Stimulated activated CD4-positive, alpha-beta T cell treated with anti-CD3 and anti-CD28 coated beads, Interleukin-4, amount 100 ng/mL, for 1 hour (primary cell): Measurements from ENCODE around the gene SLC39A8.

Experiments used
- DNase-seq: peaks from one replicate; pipeline ENCODE4 v3.0.0-alpha.2; 2020

Gene SLC39A8

DNA sequence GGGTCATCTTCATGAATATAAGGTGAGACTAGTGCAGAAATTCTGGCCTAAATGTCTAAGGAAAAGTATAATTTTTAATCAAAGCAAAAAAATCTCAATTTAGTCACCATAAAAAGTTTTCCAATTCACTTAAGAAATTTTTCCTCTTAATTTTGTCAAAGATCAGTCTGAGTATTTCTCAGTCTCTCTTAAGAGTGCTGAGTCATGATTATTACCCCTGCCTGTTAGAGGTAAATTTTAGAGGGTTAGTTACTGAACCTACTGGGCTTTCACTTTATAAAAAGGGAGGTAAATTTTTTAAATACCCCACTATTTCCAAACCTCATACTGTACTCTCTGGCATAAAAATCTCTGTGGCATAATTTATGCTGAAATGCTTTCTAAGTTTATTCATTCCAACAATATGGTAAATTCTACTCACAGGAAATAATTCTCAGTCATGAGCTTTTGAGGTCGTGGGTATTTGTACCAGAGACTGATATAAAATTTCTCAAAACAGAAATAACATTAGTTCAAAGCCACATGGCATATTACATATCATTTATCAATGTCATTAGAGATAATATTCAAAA lies 122.4 kb downstream of the SLC39A8 start:
- DNase-seq: no peak

DNA sequence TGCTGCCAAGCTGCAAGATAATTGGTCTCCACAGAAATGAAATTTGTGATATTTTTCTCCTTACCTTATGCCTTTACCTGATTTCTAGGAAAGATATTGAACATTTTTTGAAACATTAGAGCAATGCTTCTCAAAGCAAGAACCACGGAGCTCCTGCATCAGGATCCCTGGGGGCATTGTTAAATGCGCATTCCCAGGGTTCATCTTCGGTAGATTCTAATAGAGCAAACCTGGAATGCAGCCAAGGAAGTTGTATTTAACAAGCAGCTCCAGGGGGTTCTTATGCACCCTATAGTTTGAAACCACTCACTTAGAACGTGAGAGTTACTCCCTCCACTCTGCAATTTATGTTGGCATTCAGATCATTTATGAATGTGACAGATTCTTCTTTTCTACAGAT lies 126.2 kb downstream of the SLC39A8 start:
- no peak for DNase-seq

DNA sequence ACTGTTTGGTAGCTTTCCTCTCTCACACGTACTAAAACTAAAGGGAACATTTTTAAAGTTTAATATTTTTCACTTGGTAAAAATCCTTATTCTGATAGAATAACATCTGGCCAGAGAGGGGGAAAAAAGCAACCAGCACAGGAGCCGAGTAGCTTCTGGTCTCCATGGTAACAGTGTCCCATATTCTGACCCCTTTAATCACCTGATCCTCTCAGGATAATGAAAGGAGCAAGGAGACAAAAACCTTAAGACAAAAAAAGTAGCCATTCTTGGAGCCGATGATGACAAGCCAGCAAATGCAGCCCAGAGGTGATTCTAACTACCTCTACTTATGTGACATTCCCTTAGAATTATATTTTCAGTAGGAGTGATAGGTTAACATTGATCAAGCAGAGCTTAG lies 126.6 kb downstream of the SLC39A8 start:
- no peak for DNase-seq

GRCh38 chr4:102217775-102218355 lies 127.4 kb downstream of the SLC39A8 start:
- DNase-seq: no peak

GRCh38 chr4:102217345-102217744 lies 127.9 kb downstream of the SLC39A8 start:
- DNase-seq: no peak

- no peak for DNase-seq
Measured at GRCh38 chr4:102216666-102217065, 128.6 kb downstream of the SLC39A8 start.

- DNase-seq: no peak
Measured at GRCh38 chr4:102213031-102213430, 132.3 kb downstream of the SLC39A8 start.
